Suprapubic skin (tissue), 4 donors: ENCODE data around the gene CYP2A6. TPM values are rescaled to one million over a fixed set of nuclear protein-coding genes. Genes with fewer than 3 reads are reported as not detected.

Source experiments
- DNase-seq, 2 donors: peaks; one replicate each; pipeline ENCODE4 v3.0.0-alpha.2; 2019; ENCODE audit warnings: low spot score in 2 of 2
- H3K27ac ChIP-seq: fragments of 200-600 bp; sonication (generic); one replicate; pipeline ENCODE4 v1.5.1; 2019
- H3K27me3 ChIP-seq: fragments of 200-600 bp; sonication (generic); one replicate; pipeline ENCODE4 v1.5.1; 2019
- H3K36me3 ChIP-seq: fragments of 200-600 bp; sonication (generic); one replicate; pipeline ENCODE4 v1.5.1; 2019
- H3K4me1 ChIP-seq: fragments of 200-600 bp; sonication (generic); one replicate; pipeline ENCODE4 v1.5.1; 2019
- H3K4me3 ChIP-seq: fragments of 200-600 bp; sonication (generic); one replicate; pipeline ENCODE4 v1.5.1; 2019; ENCODE audit warnings: mild to moderate bottlenecking
- H3K9me3 ChIP-seq: fragments of 200-600 bp; sonication (generic); one replicate; pipeline ENCODE4 v1.5.1; 2019
- EP300 ChIP-seq: sonication (generic); formaldehyde crosslinking; IDR thresholded peaks from one replicate; pipeline ENCODE4 v1.6.1; 2017; ENCODE audit warnings: antibody characterized with exemption
- POLR2A ChIP-seq, 2 donors: fragments of 450-650 bp; IDR thresholded peaks; one replicate each; pipeline ENCODE4 v1.6.1; 2017; ENCODE audit warnings: antibody characterized with exemption in 2 of 2, mild to moderate bottlenecking in 2 of 2, moderate library complexity in 2 of 2
- POLR2AphosphoS5 ChIP-seq, 3 donors: sonication (generic); formaldehyde crosslinking; IDR thresholded peaks; one replicate each; pipeline ENCODE4 v1.6.1; 2017; ENCODE audit warnings: antibody characterized with exemption in 3 of 3
- WGBS: methylation state at CpG from one replicate; pipeline ENCODE4 v1.1.5; 2018; 5-methylcytosine and 5-hydroxymethylcytosine counted together
- total RNA-seq, 4 donors: library from RNA; depleted of rRNA; stranded (reverse); fragments of >200 nt; gene quantifications; one replicate each; pipeline ENCODE4 v1.1.0, GENCODE V29; 2016
- TF ChIP-seq, protein P1 (sequence below), 2 donors: fragments of 200-600 bp in 1 of 2; fragments of 450-650 bp in 1 of 2; sonication (generic) in 1 of 2; IDR thresholded peaks; one replicate each; pipeline ENCODE4 v1.5.1; 2016 to 2019; ENCODE audit warnings: antibody characterized with exemption in 2 of 2, mild to moderate bottlenecking in 1 of 2, moderate library complexity in 1 of 2

Gene CYP2A6
- total RNA-seq, 4 donors from 2014 or later = not detected

- 71% methylated on average over 8 of the region's 18 CpGs for WGBS
- Histone ChIP-seq H3K27ac (no peak overlapping the region), H3K36me3 (peaks cover 22% of the 10 kb centered on the region), H3K9me3 (no peaks in the 10 kb centered on the region), H3K4me3 (no peak overlapping the region), H3K27me3 (no peaks in the 10 kb centered on the region), H3K4me1 (peaks cover 90% of the 10 kb centered on the region)
- DNase-seq = no peak
- TF ChIP-seq EP300 (no peak), POLR2A (IDR thresholded peaks at IDR 0.05) (no peak), POLR2AphosphoS5 (IDR thresholded peaks at IDR 0.05) (no peak)
- TF ChIP-seq, protein P1, sequence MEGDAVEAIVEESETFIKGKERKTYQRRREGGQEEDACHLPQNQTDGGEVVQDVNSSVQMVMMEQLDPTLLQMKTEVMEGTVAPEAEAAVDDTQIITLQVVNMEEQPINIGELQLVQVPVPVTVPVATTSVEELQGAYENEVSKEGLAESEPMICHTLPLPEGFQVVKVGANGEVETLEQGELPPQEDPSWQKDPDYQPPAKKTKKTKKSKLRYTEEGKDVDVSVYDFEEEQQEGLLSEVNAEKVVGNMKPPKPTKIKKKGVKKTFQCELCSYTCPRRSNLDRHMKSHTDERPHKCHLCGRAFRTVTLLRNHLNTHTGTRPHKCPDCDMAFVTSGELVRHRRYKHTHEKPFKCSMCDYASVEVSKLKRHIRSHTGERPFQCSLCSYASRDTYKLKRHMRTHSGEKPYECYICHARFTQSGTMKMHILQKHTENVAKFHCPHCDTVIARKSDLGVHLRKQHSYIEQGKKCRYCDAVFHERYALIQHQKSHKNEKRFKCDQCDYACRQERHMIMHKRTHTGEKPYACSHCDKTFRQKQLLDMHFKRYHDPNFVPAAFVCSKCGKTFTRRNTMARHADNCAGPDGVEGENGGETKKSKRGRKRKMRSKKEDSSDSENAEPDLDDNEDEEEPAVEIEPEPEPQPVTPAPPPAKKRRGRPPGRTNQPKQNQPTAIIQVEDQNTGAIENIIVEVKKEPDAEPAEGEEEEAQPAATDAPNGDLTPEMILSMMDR (IDR thresholded peaks at IDR 0.05) = no peak
Observed at GRCh38 chr19:40807147-40808020, 42.9 kb downstream of the CYP2A6 start.

GRCh38 chr19:40806423-40807146 is 43.7 kb downstream of the CYP2A6 start:
- no peaks in the 10 kb centered on the region for H3K9me3 ChIP-seq
- H3K27me3 ChIP-seq = no peaks in the 10 kb centered on the region
- peaks cover 22% of the 10 kb centered on the region for H3K36me3 ChIP-seq
- WGBS = 13% methylated on average over 16 of the region's 26 CpGs
- H3K4me3 ChIP-seq = peak overlapping the region; percentile 22
- H3K4me1 ChIP-seq = peaks cover 90% of the 10 kb centered on the region
- peak overlapping the region; percentile 79 for H3K27ac ChIP-seq
- TF ChIP-seq POLR2AphosphoS5 (IDR thresholded peaks at IDR 0.05) (peak; percentile 3 to 85 (median 62)), POLR2A (IDR thresholded peaks at IDR 0.05) (no peak), EP300 (no peak)
- TF ChIP-seq, protein P1 (IDR thresholded peaks at IDR 0.05) = peak; percentile 80 to 96
- DNase-seq = peak; percentile 92 to 93

DNA sequence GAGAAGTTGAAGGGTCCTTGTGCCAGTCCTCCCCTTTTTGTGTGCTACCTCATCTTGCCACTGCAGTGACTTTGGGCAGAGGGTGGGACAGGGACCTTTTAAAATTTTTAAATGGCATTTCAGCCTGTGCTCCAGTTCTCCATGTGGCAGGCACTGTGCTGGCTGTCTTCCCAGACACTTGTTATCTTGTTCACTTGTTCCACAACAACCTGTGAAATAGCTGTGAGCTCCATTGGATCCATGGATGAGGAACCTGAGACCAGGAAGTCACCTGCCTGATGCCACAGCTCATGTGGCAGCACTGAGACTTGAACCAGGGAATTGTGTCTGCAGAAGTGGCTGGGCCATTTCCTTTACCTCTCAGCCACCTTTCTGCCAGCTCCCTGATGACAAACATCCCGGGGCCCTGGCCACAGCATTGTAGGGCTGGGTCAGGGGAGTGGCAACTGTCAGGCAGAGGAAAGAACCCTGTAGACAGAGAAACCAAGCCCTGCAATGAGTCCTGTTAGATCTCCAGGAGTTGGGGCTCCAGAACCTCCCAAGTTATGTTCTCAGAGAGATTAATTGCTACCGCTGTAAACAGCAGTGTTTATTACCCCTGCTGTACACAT is 44.9 kb downstream of the CYP2A6 start:
- H3K27ac ChIP-seq = peak overlapping the region; percentile 79
- no peak overlapping the region for H3K4me3 ChIP-seq

GRCh38 chr19:40804783-40805242 is 45.4 kb downstream of the CYP2A6 start:
- no peak overlapping the region for H3K4me3 ChIP-seq

More for the DNA sequence above, 44.9 kb downstream of the CYP2A6 start:
- TF ChIP-seq EP300 (no peak), POLR2A (IDR thresholded peaks at IDR 0.05) (no peak), POLR2AphosphoS5 (IDR thresholded peaks at IDR 0.05) (no peak)
- TF ChIP-seq, protein P1 (IDR thresholded peaks at IDR 0.05) = no peak
- Histone ChIP-seq H3K4me1 (peaks cover 95% of the 10 kb centered on the region), H3K9me3 (no peaks in the 10 kb centered on the region), H3K36me3 (peaks cover 29% of the 10 kb centered on the region), H3K27me3 (no peaks in the 10 kb centered on the region)
- DNase-seq = no peak
- 42% methylated on average over 2 of the region's 2 CpGs for WGBS

More at GRCh38 chr19:40804783-40805242, 45.4 kb downstream of the CYP2A6 start:
- peaks cover 95% of the 10 kb centered on the region for H3K4me1 ChIP-seq
- H3K27ac ChIP-seq = peak overlapping the region; percentile 79
- WGBS = 65% methylated on average over 7 of the region's 7 CpGs
- no peaks in the 10 kb centered on the region for H3K9me3 ChIP-seq
- DNase-seq = no peak
- H3K27me3 ChIP-seq = no peaks in the 10 kb centered on the region
- H3K36me3 ChIP-seq = peaks cover 30% of the 10 kb centered on the region
- TF ChIP-seq POLR2AphosphoS5 (IDR thresholded peaks at IDR 0.05) (no peak), EP300 (no peak), POLR2A (IDR thresholded peaks at IDR 0.05) (no peak)
- TF ChIP-seq, protein P1 (IDR thresholded peaks at IDR 0.05) = no peak
